Measurements from ENCODE around the gene RMP24.

GRCh38 chr18:35983818-35984217 lies 11.3 kb downstream of the RMP24 start:
- TF ChIP-seq YY1 (IDR thresholded peaks at IDR 0.05; ENCODE audit: insufficient read depth, insufficient read length) (no peak), ZNF274 (IDR thresholded peaks at IDR 0.05; ENCODE audit: low read depth, low read length) (no peak), SUZ12 (IDR thresholded peaks at IDR 0.05; ENCODE audit: extremely low read depth, insufficient read depth, insufficient read length) (no peak)

All from NT2/D1 (cell line).